Muscle of leg (tissue), 16 donors: ENCODE measurements around the gene DEFB127. TPM values are rescaled to one million over a fixed set of nuclear protein-coding genes. Genes with fewer than 3 reads are reported as not detected.
"Not testable (repeated sequence)": the region's sequence is repeated elsewhere in the genome, so short reads cannot be mapped to it uniquely, and the experiment has no call there.

Experiments
- DNase-seq: peaks from one replicate; pipeline ENCODE4 v3.0.0; 2013
- H3K27ac ChIP-seq: one replicate; pipeline ENCODE4 v1.5.1; 2013; ENCODE audit warnings: mild to moderate bottlenecking, low read length, control low read depth
- H3K27me3 ChIP-seq: one replicate; pipeline ENCODE4 v1.6.1; 2013; ENCODE audit warnings: low read length; ENCODE audit not compliant: control insufficient read depth, insufficient read depth
- H3K36me3 ChIP-seq: one replicate; pipeline ENCODE4 v1.6.1; 2013; ENCODE audit warnings: low read length; ENCODE audit not compliant: control insufficient read depth, insufficient read depth
- H3K4me1 ChIP-seq: one replicate; pipeline ENCODE4 v1.6.1; 2013; ENCODE audit warnings: low read length; ENCODE audit not compliant: control insufficient read depth, insufficient read depth
- H3K4me3 ChIP-seq: one replicate; pipeline ENCODE4 v1.5.1; 2013; ENCODE audit warnings: low read length, control low read depth
- H3K9me3 ChIP-seq: replicated peaks from 2 replicates; pipeline ENCODE4 v1.6.1; 2013; ENCODE audit warnings: low read depth, low read length; ENCODE audit not compliant: control insufficient read depth
- WGBS: methylation state at CpG from one replicate; pipeline ENCODE4 v1.1.5; 2013; ENCODE audit warnings: missing lambda C conversion rate; ENCODE audit not compliant: insufficient coverage; 5-methylcytosine and 5-hydroxymethylcytosine counted together
- long read RNA-seq, 11 donors: transcript quantifications; one replicate each; lab custom pipeline, GENCODE V29; 2026
- polyA plus RNA-seq, 8 donors: library from polyadenylated mRNA; unstranded; fragments of 120-200 nt; gene quantifications; one replicate each; pipeline versions ENCODE4 v1.2.1 to v1.2.3, GENCODE V29; 2013; ENCODE audit warnings: inconsistent platforms in 1 of 8, low replicate concordance in 1 of 8; ENCODE audit not compliant: insufficient read length in 8 of 8, insufficient read depth in 1 of 8
- total RNA-seq: library from RNA; stranded (reverse); fragments of 120-200 nt; gene quantifications from one replicate; pipeline ENCODE4 v1.2.4, GENCODE V29; 2013

DEFB127 gene
- total RNA-seq = not detected
- under 1 TPM in 1 of 8 donors, not detected in 7; 0.41 TPM for polyA plus RNA-seq
- long read RNA-seq, donor 1 = 0 reads
- long read RNA-seq, donor 2 = 0 reads
- long read RNA-seq, donor 3 = 0 reads
- long read RNA-seq, donor 4 = 0 reads
- long read RNA-seq, donor 5 = 0 reads
- long read RNA-seq, donor 6 = 0 reads
- long read RNA-seq, donor 7 = 0 reads
- long read RNA-seq, donor 8 = 0 reads
- long read RNA-seq, donor 9 = 0 reads
- long read RNA-seq, donor 10 = 0 reads
- long read RNA-seq, donor 11 = 0 reads

GRCh38 chr20:157154-157553, at the start of gene DEFB127:
Gene DEFB127, plus strand, starts transcription at chr20:157454. Its CDS starts 91 bp downstream, at chr20:157545.
- no CpG with 5 or more reads among the region's 5 CpGs for WGBS
- Histone ChIP-seq H3K36me3 (no peaks in the 10 kb centered on the region), H3K27me3 (no peaks in the 10 kb centered on the region), H3K4me1 (no peaks in the 10 kb centered on the region), H3K9me3 (no peaks in the 10 kb centered on the region), H3K27ac (no peak within 1 kb of the TSS), H3K4me3 (no peak within 1 kb of the TSS)
- DNase-seq = no peak

DNA sequence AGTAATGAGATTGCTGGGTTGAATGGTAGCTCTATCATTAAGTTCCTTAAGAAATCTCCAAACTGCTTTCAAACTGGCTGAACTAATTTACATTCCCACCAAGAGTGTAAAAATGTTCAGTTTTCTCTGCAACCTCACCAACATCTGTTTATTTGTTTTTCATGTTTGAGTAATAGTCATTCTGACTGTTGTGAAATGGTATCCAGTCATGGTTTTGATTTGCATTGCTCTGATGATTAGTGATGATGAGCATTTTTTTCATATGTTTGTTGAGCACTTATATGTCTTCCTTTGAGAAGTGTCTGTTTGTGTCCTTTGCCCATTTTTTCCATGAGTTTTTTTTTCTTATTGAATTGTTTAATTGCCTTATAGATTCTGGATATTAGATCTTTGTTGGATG, 44.9 kb upstream of the DEFB127 start:
- no peak overlapping the region for H3K27ac ChIP-seq
- H3K27me3 ChIP-seq = no peaks in the 10 kb centered on the region
- no peaks in the 10 kb centered on the region for H3K36me3 ChIP-seq
- no peaks in the 10 kb centered on the region for H3K9me3 ChIP-seq
- H3K4me3 ChIP-seq = no peak overlapping the region
- no peaks in the 10 kb centered on the region for H3K4me1 ChIP-seq
- DNase-seq = no peak

- no peaks in the 10 kb centered on the region for H3K4me1 ChIP-seq
- H3K27me3 ChIP-seq = no peaks in the 10 kb centered on the region
- H3K4me3 ChIP-seq = no peak overlapping the region
- DNase-seq = no peak
- no peaks in the 10 kb centered on the region for H3K36me3 ChIP-seq
- no peaks in the 10 kb centered on the region for H3K9me3 ChIP-seq
- no peak overlapping the region for H3K27ac ChIP-seq
Observed at GRCh38 chr20:117518-117917, 39.7 kb upstream of the DEFB127 start.

DNA sequence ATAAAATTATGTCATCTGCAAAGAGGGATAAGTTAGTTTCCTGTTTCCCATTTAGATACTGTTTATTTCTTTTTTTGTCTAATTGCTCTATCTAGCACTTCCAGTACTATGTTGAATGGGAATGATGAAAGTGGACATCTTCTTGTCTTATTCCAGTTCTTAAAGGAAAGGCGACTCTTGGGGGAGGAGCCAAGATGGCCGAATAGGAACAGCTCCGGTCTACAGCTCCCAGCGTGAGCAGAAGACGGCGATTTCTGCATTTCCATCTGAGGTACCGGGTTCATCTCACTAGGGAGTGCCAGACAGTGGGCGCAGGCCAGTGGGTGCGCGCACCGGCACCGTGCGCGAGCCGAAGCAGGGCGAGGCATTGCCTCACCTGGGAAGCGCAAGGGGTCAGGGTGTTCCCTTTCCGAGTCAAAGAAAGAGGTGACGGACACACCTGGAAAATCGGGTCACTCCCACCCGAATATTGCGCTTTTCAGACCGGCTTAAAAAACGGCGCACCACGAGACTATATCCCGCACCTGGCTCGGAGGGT, 27.4 kb upstream of the DEFB127 start:
- H3K4me1 ChIP-seq, DNase-seq, H3K36me3 ChIP-seq, H3K27ac ChIP-seq, H3K9me3 ChIP-seq, H3K27me3 ChIP-seq, H3K4me3 ChIP-seq: not testable (repeated sequence)
- WGBS = 83% methylated on average over 17 of the region's 28 CpGs

DNA sequence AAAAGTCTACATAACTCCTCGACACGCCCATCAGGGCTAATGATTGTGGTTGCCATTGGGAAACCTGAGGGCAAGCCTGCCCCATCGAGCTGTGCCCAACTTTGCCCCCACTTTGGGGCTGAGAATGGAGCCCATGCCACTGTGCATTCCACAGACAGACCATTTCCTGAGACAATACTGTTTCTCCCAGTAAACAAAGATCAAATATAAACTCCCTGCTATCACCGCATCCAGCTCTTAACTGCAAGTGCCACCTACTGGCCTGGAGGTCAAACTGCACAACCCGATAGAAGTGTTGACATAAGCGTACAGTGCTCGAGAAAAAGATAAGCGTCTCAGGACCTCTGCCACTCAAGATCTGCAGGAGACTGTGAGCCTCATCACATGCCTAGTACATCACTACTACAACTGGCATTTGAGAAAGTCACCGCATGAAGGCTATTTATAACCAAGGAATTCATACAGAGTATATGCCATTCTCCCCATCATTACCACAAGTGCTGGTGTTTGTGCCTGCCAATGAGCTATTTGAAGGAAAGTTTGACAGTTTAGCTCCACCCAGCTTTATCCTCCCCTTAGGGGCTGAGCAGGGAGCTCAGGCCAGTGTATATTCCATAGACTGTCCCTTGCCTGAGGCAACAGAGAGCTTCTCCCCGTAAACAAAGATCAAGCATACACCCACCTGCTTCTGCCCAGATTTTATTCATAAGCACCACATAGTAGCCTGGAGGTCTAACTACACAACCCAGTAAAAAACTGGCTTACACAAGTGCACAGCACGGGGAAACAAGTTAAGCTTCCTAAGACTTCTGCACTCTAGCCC, 19.4 kb upstream of the DEFB127 start:
- DNase-seq = no peak
- Histone ChIP-seq H3K4me3 (no peak overlapping the region), H3K27ac (no peak overlapping the region), H3K27me3 (peaks cover 3% of the 10 kb centered on the region), H3K36me3 (no peaks in the 10 kb centered on the region), H3K9me3 (peaks cover 2% of the 10 kb centered on the region), H3K4me1 (no peaks in the 10 kb centered on the region)
- 88% methylated on average over 9 of the region's 11 CpGs for WGBS

DNA sequence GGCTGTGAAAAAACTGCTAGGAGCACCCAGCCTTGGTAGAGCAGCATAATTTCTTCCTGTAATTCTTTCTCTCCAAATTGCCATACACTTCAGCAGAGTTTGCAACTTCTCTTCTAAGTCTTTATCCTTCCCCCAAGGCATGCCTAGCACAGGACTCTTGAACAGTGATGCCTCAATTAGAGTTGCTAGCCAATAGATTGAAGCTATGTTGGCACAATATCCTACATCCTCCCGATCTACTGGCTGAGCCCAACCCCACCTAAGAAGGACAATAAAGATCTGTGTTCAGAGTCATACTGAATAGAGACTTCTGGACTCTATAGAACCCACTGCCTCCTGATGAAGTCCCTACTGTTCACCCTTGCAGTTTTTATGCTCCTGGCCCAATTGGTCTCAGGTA, 15.0 kb upstream of the DEFB127 start, which contains the start of gene DEFB126:
Gene DEFB126 (plus strand): TSS at position 301 of the 400 bp plus-strand sequence. CDS start 39 bp downstream, at position 340.
- Histone ChIP-seq H3K4me1 (no peaks in the 10 kb centered on the region), H3K9me3 (peaks cover 2% of the 10 kb centered on the region), H3K36me3 (no peaks in the 10 kb centered on the region), H3K27me3 (peaks cover 5% of the 10 kb centered on the region), H3K4me3 (no peak within 1 kb of the TSS), H3K27ac (no peak within 1 kb of the TSS)
- 17% methylated on average over 1 of the region's 1 CpG for WGBS
- DNase-seq = no peak

DNA sequence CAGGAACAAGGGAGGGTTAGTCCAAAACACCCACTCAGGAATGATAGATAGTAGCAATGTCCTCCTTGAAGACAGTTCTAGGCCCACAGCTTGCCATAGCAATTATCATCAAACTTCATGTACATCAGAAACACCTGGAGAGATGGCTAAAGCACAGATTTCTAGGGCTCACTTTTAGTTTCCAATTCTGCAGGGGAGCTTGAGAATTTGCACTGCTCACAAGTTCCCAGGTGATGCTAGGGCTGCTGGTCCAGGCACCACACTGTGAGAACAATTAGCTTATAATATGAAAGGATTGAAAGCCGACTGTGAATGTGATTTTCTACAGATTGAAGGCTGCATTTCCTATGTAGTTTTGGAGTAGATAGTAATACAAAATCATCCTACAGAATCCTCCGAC, 11.4 kb upstream of the DEFB127 start:
- no peaks in the 10 kb centered on the region for H3K4me1 ChIP-seq
- H3K36me3 ChIP-seq = no peaks in the 10 kb centered on the region
- H3K27me3 ChIP-seq = peaks cover 9% of the 10 kb centered on the region
- H3K4me3 ChIP-seq = no peak overlapping the region
- WGBS = no CpG with 5 or more reads among the region's 2 CpGs
- H3K27ac ChIP-seq = no peak overlapping the region
- no peaks in the 10 kb centered on the region for H3K9me3 ChIP-seq
- DNase-seq = no peak

DNA sequence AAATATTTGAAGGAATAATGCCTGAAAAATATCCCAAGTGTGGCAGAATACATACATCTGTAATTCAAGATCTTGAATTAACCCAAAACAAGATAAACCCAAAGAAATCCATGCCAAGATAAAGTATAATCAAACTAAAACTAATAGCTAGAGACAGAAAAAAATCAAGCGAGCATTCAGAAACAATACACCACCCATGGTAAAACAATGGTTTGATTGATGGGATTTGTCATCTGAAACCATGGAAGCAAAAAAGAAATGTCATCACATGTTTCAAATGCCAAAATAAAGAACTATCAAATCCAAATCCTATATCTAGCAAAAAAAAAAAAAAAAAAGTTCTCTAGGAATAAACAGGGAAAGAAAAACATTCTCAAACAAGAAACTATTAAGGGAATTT, 5.1 kb upstream of the DEFB127 start:
- Histone ChIP-seq H3K36me3 (no peaks in the 10 kb centered on the region), H3K27ac (no peak overlapping the region), H3K9me3 (no peaks in the 10 kb centered on the region), H3K27me3 (peaks cover 4% of the 10 kb centered on the region), H3K4me3 (no peak overlapping the region), H3K4me1 (no peaks in the 10 kb centered on the region)
- WGBS = no CpG with 5 or more reads among the region's 1 CpG
- no peak for DNase-seq

- H3K4me1 ChIP-seq = no peaks in the 10 kb centered on the region
- no peak for DNase-seq
- H3K36me3 ChIP-seq = no peaks in the 10 kb centered on the region
- 29% methylated on average over 1 of the region's 3 CpGs for WGBS
- no peaks in the 10 kb centered on the region for H3K27me3 ChIP-seq
- H3K9me3 ChIP-seq = no peaks in the 10 kb centered on the region
- H3K4me3 ChIP-seq = no peak overlapping the region
- no peak overlapping the region for H3K27ac ChIP-seq
Observed at GRCh38 chr20:164618-165017, 7.4 kb downstream of the DEFB127 start.

- 40% methylated on average over 1 of the region's 2 CpGs for WGBS
- Histone ChIP-seq H3K4me1 (no peaks in the 10 kb centered on the region), H3K4me3 (no peak overlapping the region), H3K27me3 (no peaks in the 10 kb centered on the region), H3K9me3 (no peaks in the 10 kb centered on the region), H3K27ac (no peak overlapping the region), H3K36me3 (no peaks in the 10 kb centered on the region)
- DNase-seq = no peak
Observed at GRCh38 chr20:168876-169275, 11.6 kb downstream of the DEFB127 start.
